IMR-90 (cell line): ENCODE measurements around the gene BRS3. TPM values are rescaled to one million over a fixed set of nuclear protein-coding genes. Genes with fewer than 3 reads are reported as not detected.

ENCODE experiments used
- ATAC-seq: fragments of 200-7000 bp; cut with Tn5 transposase; 2 replicates; pipeline ENCODE4 v1.9.1; 2020; ENCODE audit warnings: low read depth, mild to moderate bottlenecking, moderate library complexity
- BruUV-seq: library from RNA; stranded (reverse); fragments of 400-500 nt; replicated peaks from 2 replicates; lab custom pipeline; 2021; lab: Mats Ljungman, UMichigan
- CTCF ChIA-PET: fragments of 300-600 bp; formaldehyde crosslinking; extraction: SDS; loops from one replicate; lab custom pipeline; 2021; ENCODE audit warnings: antibody characterized with exemption; lab: Yijun Ruan, JAX
- POLR2A ChIA-PET: fragments of 300-600 bp; sonication (Branson Sonifier 250); formaldehyde crosslinking; loops from one replicate; lab custom pipeline; 2022; ENCODE audit warnings: antibody characterized with exemption; ENCODE audit not compliant: unreplicated experiment; lab: Charles Lee
- DNase-seq: peaks from one replicate; pipeline ENCODE4 v3.0.0; 2013
- H2AFZ ChIP-seq: replicated peaks from 2 replicates; pipeline ENCODE3; 2013; ENCODE audit warnings: low read length, mild to moderate bottlenecking; ENCODE audit not compliant: poor library complexity
- H2AK5ac ChIP-seq: 2 replicates; pipeline ENCODE4 v1.6.1; 2013; ENCODE audit warnings: low read depth, low read length, inconsistent platforms
- H2AK9ac ChIP-seq: replicated peaks from 2 replicates; pipeline ENCODE3; 2013; ENCODE audit warnings: mild to moderate bottlenecking, low read depth, low read length, moderate library complexity; ENCODE audit not compliant: poor library complexity
- H2BK120ac ChIP-seq: 2 replicates; pipeline ENCODE4 v1.6.1; 2013; ENCODE audit warnings: low read depth, low read length, inconsistent platforms
- H2BK15ac ChIP-seq: 3 replicates; pipeline ENCODE4 v1.6.1; 2013; ENCODE audit warnings: low read depth, low read length, inconsistent platforms
- H2BK20ac ChIP-seq: 2 replicates; pipeline ENCODE4 v1.6.1; 2013; ENCODE audit warnings: low read depth, mild to moderate bottlenecking, inconsistent platforms, low read length, moderate library complexity
- H2BK5ac ChIP-seq: 2 replicates; pipeline ENCODE4 v1.6.1; 2013; ENCODE audit warnings: mild to moderate bottlenecking, low read depth, low read length, inconsistent platforms; ENCODE audit not compliant: poor library complexity, severe bottlenecking
- H3K14ac ChIP-seq: replicated peaks from 2 replicates; pipeline ENCODE4 v1.6.1; 2013; ENCODE audit warnings: low read depth, low read length, inconsistent platforms
- H3K18ac ChIP-seq: 2 replicates; pipeline ENCODE4 v1.6.1; 2013; ENCODE audit warnings: low read depth, low read length, control low read depth
- H3K23ac ChIP-seq: 2 replicates; pipeline ENCODE4 v1.6.1; 2013; ENCODE audit warnings: low read depth, low read length, inconsistent platforms
- H3K27ac ChIP-seq: 2 replicates; pipeline ENCODE4 v1.5.1; 2013; ENCODE audit warnings: mild to moderate bottlenecking, control low read depth, low read length; ENCODE audit not compliant: insufficient read depth
- H3K27me3 ChIP-seq: 2 replicates; pipeline ENCODE4 v1.6.1; 2013; ENCODE audit warnings: low read length; ENCODE audit not compliant: control insufficient read depth, insufficient read depth
- H3K36me3 ChIP-seq: 2 replicates; pipeline ENCODE4 v1.6.1; 2013; ENCODE audit warnings: low read length, mixed read lengths; ENCODE audit not compliant: control insufficient read depth, insufficient read depth
- H3K4ac ChIP-seq: 2 replicates; pipeline ENCODE4 v1.6.1; 2013; ENCODE audit warnings: low read depth, low read length, inconsistent platforms
- H3K4me1 ChIP-seq: 2 replicates; pipeline ENCODE4 v1.6.1; 2013; ENCODE audit warnings: low read length, mixed read lengths; ENCODE audit not compliant: control insufficient read depth, insufficient read depth
- H3K4me2 ChIP-seq: 2 replicates; pipeline ENCODE4 v1.6.1; 2013; ENCODE audit warnings: low read depth, mild to moderate bottlenecking, control low read depth, low read length, moderate library complexity
- H3K4me3 ChIP-seq: 2 replicates; pipeline ENCODE4 v1.5.1; 2013; ENCODE audit warnings: low read depth, mild to moderate bottlenecking, control low read depth, low read length, moderate library complexity; ENCODE audit not compliant: insufficient read depth
- H3K56ac ChIP-seq: 2 replicates; pipeline ENCODE4 v1.6.1; 2013; ENCODE audit warnings: low read length, inconsistent platforms; ENCODE audit not compliant: insufficient read depth; ENCODE audit errors: extremely low read depth
- H3K79me1 ChIP-seq, 2 experiments: 2 replicates each; pipeline ENCODE4 v1.6.1; 2013; ENCODE audit warnings: low read length in 2 of 2, inconsistent platforms in 1 of 2, low read depth in 1 of 2
- H3K9ac ChIP-seq: 2 replicates; pipeline ENCODE4 v1.6.1; 2013; ENCODE audit warnings: low read depth, low read length, control low read depth
- H3K9me1 ChIP-seq: 2 replicates; pipeline ENCODE4 v1.6.1; 2013; ENCODE audit warnings: low read length, inconsistent platforms; ENCODE audit not compliant: insufficient read depth
- H3K9me3 ChIP-seq: 2 replicates; pipeline ENCODE4 v1.6.1; 2013; ENCODE audit warnings: low read length; ENCODE audit not compliant: control insufficient read depth, insufficient read depth
- H4K20me1 ChIP-seq: 2 replicates; pipeline ENCODE4 v1.6.1; 2013; ENCODE audit warnings: low read length, inconsistent platforms; ENCODE audit not compliant: insufficient read depth
- H4K5ac ChIP-seq: 2 replicates; pipeline ENCODE4 v1.6.1; 2013; ENCODE audit warnings: mild to moderate bottlenecking, low read depth, low read length, control low read depth
- H4K8ac ChIP-seq, 2 experiments: 2 replicates each; pipeline ENCODE4 v1.6.1; 2013; ENCODE audit warnings: low read depth in 2 of 2, low read length in 2 of 2, control low read depth in 1 of 2, inconsistent platforms in 1 of 2
- H4K91ac ChIP-seq: 2 replicates; pipeline ENCODE4 v1.6.1; 2013; ENCODE audit warnings: low read depth, low read length, inconsistent platforms; ENCODE audit not compliant: insufficient read depth
- BHLHE40 ChIP-seq: fragments of 150-350 bp; IDR thresholded peaks from 2 replicates; pipeline ENCODE4 v1.6.1; 2016; ENCODE audit warnings: mild to moderate bottlenecking, low read depth, low read length
- CEBPB ChIP-seq: IDR thresholded peaks from 2 replicates; pipeline ENCODE4 v1.6.1; 2012; ENCODE audit warnings: low read depth, low read length, improper control_type of control experiment
- CHD1 ChIP-seq: IDR thresholded peaks from 2 replicates; pipeline ENCODE4 v1.6.1; 2012; ENCODE audit warnings: low read depth, low read length, improper control_type of control experiment
- CTCF ChIP-seq: conservative IDR thresholded peaks from 2 replicates; pipeline ENCODE4 v1.5.1; 2012; ENCODE audit warnings: mild to moderate bottlenecking, low read depth, low read length, improper control_type of control experiment
- ELK1 ChIP-seq: fragments of 150-350 bp; IDR thresholded peaks from 2 replicates; pipeline ENCODE4 v1.6.1; 2016; ENCODE audit warnings: low read depth, mild to moderate bottlenecking, low read length, moderate library complexity, borderline replicate concordance
- FOS ChIP-seq: fragments of 150-350 bp; IDR thresholded peaks from 2 replicates; pipeline ENCODE4 v1.6.1; 2016; ENCODE audit warnings: low read depth, low read length
- MAFK ChIP-seq: IDR thresholded peaks from 2 replicates; pipeline ENCODE4 v1.6.1; 2012; ENCODE audit warnings: low read depth, low read length, improper control_type of control experiment
- MAZ ChIP-seq: IDR thresholded peaks from 2 replicates; pipeline ENCODE4 v1.6.1; 2012; ENCODE audit warnings: low read depth, mild to moderate bottlenecking, low read length, improper control_type of control experiment, moderate library complexity, borderline replicate concordance
- NFE2L2 ChIP-seq: fragments of 150-350 bp; IDR thresholded peaks from 2 replicates; pipeline ENCODE4 v1.6.1; 2016; ENCODE audit warnings: low read depth, mild to moderate bottlenecking, low read length
- POLR2A ChIP-seq: IDR thresholded peaks from 2 replicates; pipeline ENCODE4 v1.6.1; 2012; ENCODE audit warnings: mild to moderate bottlenecking, low read depth, low read length
- RAD21 ChIP-seq: IDR thresholded peaks from 2 replicates; pipeline ENCODE4 v1.6.1; 2012; ENCODE audit warnings: low read length, improper control_type of control experiment
- RCOR1 ChIP-seq: IDR thresholded peaks from 2 replicates; pipeline ENCODE4 v1.6.1; 2012; ENCODE audit warnings: mild to moderate bottlenecking, low read length, improper control_type of control experiment; ENCODE audit not compliant: insufficient replicate concordance
- RFX5 ChIP-seq: IDR thresholded peaks from 2 replicates; pipeline ENCODE4 v1.8.0; 2012; ENCODE audit warnings: low read depth, mild to moderate bottlenecking, low read length, moderate library complexity
- SMC3 ChIP-seq: fragments of 150-350 bp; IDR thresholded peaks from 2 replicates; pipeline ENCODE4 v1.6.1; 2016; ENCODE audit warnings: low read depth, mild to moderate bottlenecking, antibody characterized with exemption, low read length, moderate library complexity
- USF2 ChIP-seq: fragments of 150-350 bp; IDR thresholded peaks from 2 replicates; pipeline ENCODE4 v1.6.1; 2017; ENCODE audit warnings: mild to moderate bottlenecking, antibody characterized with exemption, low read length, low read depth
- WGBS, 2 experiments: methylation state at CpG; one replicate each; pipeline versions ENCODE4 v1.1.5 to v1.1.7; 2013; ENCODE audit warnings: missing lambda C conversion rate in 2 of 2; ENCODE audit not compliant: insufficient read length in 1 of 2; ENCODE audit errors: extremely low coverage in 2 of 2; 5-methylcytosine and 5-hydroxymethylcytosine counted together
- dilution Hi-C: fragments of 300-500 bp; cut with HindIII; formaldehyde crosslinking; loops from one replicate; pipeline ENCODE4 v1.14.3; 2018; ENCODE audit warnings: low sequenced_read_pairs; ENCODE audit not compliant: unreplicated experiment
- in situ Hi-C: fragments of 300-500 bp; cut with MboI; formaldehyde crosslinking; loops from 3 replicates; pipeline ENCODE4 v1.14.3; 2019; ENCODE audit warnings: low sequenced_read_pairs, inconsistent platforms, mixed read lengths
- intact Hi-C: fragments of 100-400 bp; cut with micrococcal nuclease; formaldehyde crosslinking; loops from 2 replicates; pipeline ENCODE4 v1.10.0; 2022
- polyA plus RNA-seq, 3 experiments: library from polyadenylated mRNA; depleted of rRNA; stranded (reverse); fragments of >200 nt; gene quantifications; 2 replicates each; pipeline ENCODE4 v1.2.3, GENCODE V29; 2012; ENCODE audit warnings: low replicate concordance in 1 of 3
- total RNA-seq: library from RNA; depleted of rRNA; stranded (reverse); fragments of >200 nt; gene quantifications from 2 replicates; pipeline ENCODE4 v1.2.3, GENCODE V29; 2012

Gene BRS3
- total and polyA plus RNA-seq, 2 of the 4 experiments (the other 2 are of a cell fraction) = not detected

- no peak overlapping the region for H2AK5ac ChIP-seq
- no peak overlapping the region for H3K4me3 ChIP-seq
- no peak overlapping the region for H4K91ac ChIP-seq
- H3K23ac ChIP-seq = no peak overlapping the region
- no peak overlapping the region for H2BK15ac ChIP-seq
- H3K79me1 ChIP-seq = no peaks in the 10 kb centered on the region
- no peak overlapping the region for H2AFZ ChIP-seq
- POLR2A ChIA-PET = no interaction called here
- no peak overlapping the region for H3K9ac ChIP-seq
- no peak overlapping the region for H2AK9ac ChIP-seq
- 0% methylated on average over 1 of the region's 5 CpGs; no CpG with 5 or more reads in 1 of the 2 experiments for WGBS, 2 experiments
- H2BK20ac ChIP-seq = no peak overlapping the region
- CTCF ChIA-PET = no interaction called here
- H3K18ac ChIP-seq = no peak overlapping the region
- DNase-seq (no peak), ATAC-seq (no peak)
- no peaks in the 10 kb centered on the region for H4K20me1 ChIP-seq
- no peak overlapping the region for H3K14ac ChIP-seq
- no TSS peak for BruUV-seq
- no peak overlapping the region for H4K8ac ChIP-seq
- in situ Hi-C loops (no loop called here), intact Hi-C loops (no loop called here), dilution Hi-C loops (no loop called here)
- no peak overlapping the region for H3K56ac ChIP-seq
- no peak overlapping the region for H3K4ac ChIP-seq
- H3K27me3 ChIP-seq = no peaks in the 10 kb centered on the region; the same call in 1 of the 2 replicates
- H3K4me1 ChIP-seq = no peaks in the 10 kb centered on the region
- no peak overlapping the region for H3K4me2 ChIP-seq
- no peak overlapping the region for H3K27ac ChIP-seq
- H3K9me1 ChIP-seq = no peaks in the 10 kb centered on the region
- H2BK5ac ChIP-seq = no peak overlapping the region
- H3K9me3 ChIP-seq = no peaks in the 10 kb centered on the region
- no peak overlapping the region for H2BK120ac ChIP-seq
- no peak overlapping the region for H4K5ac ChIP-seq
- H3K36me3 ChIP-seq = no peaks in the 10 kb centered on the region
- TF ChIP-seq RFX5 (no peak), SMC3 (no peak), BHLHE40 (no peak), MAZ (no peak), FOS (no peak), RCOR1 (no peak), USF2 (no peak), NFE2L2 (no peak), CEBPB (no peak), ELK1 (no peak), CHD1 (no peak), MAFK (no peak), POLR2A (no peak), RAD21 (no peak), CTCF (no peak)
Measured at GRCh38 chrX:136519069-136519468, 31.3 kb downstream of the BRS3 start.
